GF-D8 (cell line): Measurements from ENCODE around the gene PIP5K1C.
"Not testable (repeated sequence)": the region's sequence is repeated elsewhere in the genome, so short reads cannot be mapped to it uniquely, and the experiment has no call there.

Source experiments
- DNase-seq: peaks from one replicate; lab custom pipeline; 2025; lab: John Stamatoyannopoulos, UW

The PIP5K1C gene

GRCh38 chr19:3660493-3661219, 39.6 kb downstream of the PIP5K1C start:
- no peak for DNase-seq

- no peak for DNase-seq
Observed at GRCh38 chr19:3659746-3660112, 40.5 kb downstream of the PIP5K1C start.

- no peak for DNase-seq
Observed at GRCh38 chr19:3658870-3659745, 41.2 kb downstream of the PIP5K1C start.

GRCh38 chr19:3658004-3658869, 42.0 kb downstream of the PIP5K1C start:
- no peak for DNase-seq

GRCh38 chr19:3657395-3657769, 42.9 kb downstream of the PIP5K1C start:
- DNase-seq, result no peak

- DNase-seq, result no peak
Observed at GRCh38 chr19:3656747-3657394, 43.4 kb downstream of the PIP5K1C start.

- DNase-seq, result no peak
Observed at GRCh38 chr19:3656073-3656746, 44.1 kb downstream of the PIP5K1C start.

GRCh38 chr19:3655402-3656072, 44.7 kb downstream of the PIP5K1C start:
- DNase-seq, result no peak

- no peak for DNase-seq
Observed at GRCh38 chr19:3653865-3654513, 46.3 kb downstream of the PIP5K1C start.

GRCh38 chr19:3653081-3653795, 47.0 kb downstream of the PIP5K1C start:
- no peak for DNase-seq

GRCh38 chr19:3652422-3652821, 47.8 kb downstream of the PIP5K1C start:
- no peak for DNase-seq

GRCh38 chr19:3651684-3652083, 48.6 kb downstream of the PIP5K1C start:
- no peak for DNase-seq

GRCh38 chr19:3649888-3650287, 50.4 kb downstream of the PIP5K1C start:
- no peak for DNase-seq

- no peak for DNase-seq
Observed at GRCh38 chr19:3648037-3648905, 52.0 kb downstream of the PIP5K1C start.

- DNase-seq, result not testable (repeated sequence)
Observed at GRCh38 chr19:3647102-3647501, 53.2 kb downstream of the PIP5K1C start.

- no peak for DNase-seq
Observed at GRCh38 chr19:3646336-3647092, 53.8 kb downstream of the PIP5K1C start.

GRCh38 chr19:3645726-3646125, 54.5 kb downstream of the PIP5K1C start:
- DNase-seq, result no peak

GRCh38 chr19:3645067-3645396, 55.2 kb downstream of the PIP5K1C start:
- DNase-seq, result no peak
